Activated naive CD8-positive, alpha-beta T cell treated with anti-CD3 and anti-CD28 coated beads for 36 hours (primary cell): ENCODE results near the gene DLG2. TPM values are rescaled to one million over a fixed set of nuclear protein-coding genes. Genes with fewer than 3 reads are reported as not detected.

Source experiments
- DNase-seq: peaks from one replicate; pipeline ENCODE4 v3.0.0; 2021
- H3K27ac Mint-ChIP-seq: one replicate; pipeline ENCODE4 v1.8.0; 2022; ENCODE audit warnings: mild to moderate bottlenecking, moderate library complexity, mixed read lengths
- H3K27me3 Mint-ChIP-seq: one replicate; pipeline ENCODE4 v1.8.0; 2022; ENCODE audit warnings: mild to moderate bottlenecking, mixed read lengths
- H3K36me3 Mint-ChIP-seq: one replicate; pipeline ENCODE4 v1.8.0; 2021; ENCODE audit warnings: mild to moderate bottlenecking, mixed read lengths
- H3K4me1 Mint-ChIP-seq: one replicate; pipeline ENCODE4 v1.8.0; 2021; ENCODE audit warnings: mixed read lengths
- H3K4me3 Mint-ChIP-seq: one replicate; pipeline ENCODE4 v1.8.0; 2022; ENCODE audit warnings: mild to moderate bottlenecking, moderate library complexity, mixed read lengths
- H3K9me3 Mint-ChIP-seq: one replicate; pipeline ENCODE4 v1.8.0; 2022; ENCODE audit warnings: mixed read lengths
- total RNA-seq, 2 experiments: library from RNA; stranded (reverse); gene quantifications; one replicate each; pipeline ENCODE4 v1.2.3, GENCODE V29; 2021

DLG2 gene
- total RNA-seq, 2 experiments from 2014 or later: 1.7 to 1.9 TPM

DNA sequence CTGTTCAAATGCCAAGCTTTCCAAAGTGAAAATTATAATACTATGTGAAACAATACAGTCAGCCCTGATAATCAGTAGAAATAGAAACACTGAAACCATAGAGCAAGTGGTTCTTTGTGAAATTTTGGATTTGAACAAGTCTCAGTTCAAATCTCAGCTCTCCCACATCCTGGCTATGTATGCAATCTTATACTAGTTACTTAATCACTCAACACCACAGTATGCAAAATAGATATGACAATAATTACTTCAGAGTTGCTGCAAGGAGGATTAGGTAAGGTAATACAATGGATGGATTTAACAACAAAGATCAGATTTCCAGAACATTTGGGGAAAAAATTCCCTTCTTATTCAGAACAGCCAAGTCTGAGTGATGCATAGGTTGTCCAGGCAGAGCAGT lies 1489.2 kb downstream of the DLG2 start:
- H3K9me3 Mint-ChIP-seq: peaks cover 10% of the 10 kb centered on the region
- no peaks in the 10 kb centered on the region for H3K27me3 Mint-ChIP-seq
- DNase-seq: no peak
- H3K4me3 Mint-ChIP-seq: no peak overlapping the region
- no peaks in the 10 kb centered on the region for H3K36me3 Mint-ChIP-seq
- H3K4me1 Mint-ChIP-seq: no peaks in the 10 kb centered on the region
- no peak overlapping the region for H3K27ac Mint-ChIP-seq

DNA sequence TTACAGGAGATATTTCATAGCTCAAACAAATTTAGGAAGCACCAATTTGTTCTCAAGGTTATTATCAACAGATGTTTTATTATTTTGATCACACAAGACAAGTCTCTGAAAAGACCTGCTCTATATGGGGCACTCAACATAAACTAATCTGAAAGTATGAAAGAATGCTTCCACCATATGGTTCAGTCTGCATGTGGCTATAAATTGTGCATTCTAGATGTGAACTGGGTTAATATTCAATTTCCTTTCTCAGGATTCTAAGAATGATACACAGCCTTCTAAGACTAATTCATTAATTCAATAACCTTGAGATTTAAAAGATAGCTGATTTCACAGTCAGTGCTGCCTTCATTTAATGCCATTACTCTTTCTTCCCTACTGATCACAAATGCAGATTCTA lies 1489.6 kb downstream of the DLG2 start:
- Mint-ChIP-seq H3K9me3 (peaks cover 12% of the 10 kb centered on the region), H3K4me3 (no peak overlapping the region), H3K27ac (no peak overlapping the region), H3K36me3 (no peaks in the 10 kb centered on the region), H3K27me3 (no peaks in the 10 kb centered on the region), H3K4me1 (no peaks in the 10 kb centered on the region)
- DNase-seq: no peak

DNA sequence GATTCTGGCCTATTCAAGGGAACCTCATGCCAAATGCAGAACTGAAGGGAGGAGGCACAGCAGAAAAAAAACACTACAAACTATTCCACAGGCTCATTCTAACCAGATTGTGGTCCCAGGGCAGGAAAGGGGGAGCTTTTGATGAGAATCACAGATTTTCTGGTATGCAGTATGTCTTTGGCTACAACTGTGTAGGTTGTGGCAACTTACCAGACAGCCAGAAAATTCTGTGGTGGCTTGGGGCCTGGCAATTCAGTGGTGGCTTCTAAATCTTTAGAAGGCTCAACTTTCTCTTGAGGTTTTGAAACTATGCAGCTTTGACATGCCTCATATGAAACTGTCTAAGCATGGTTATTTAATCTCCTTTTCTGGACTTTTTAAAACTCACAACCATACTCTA lies 1490.2 kb downstream of the DLG2 start:
- Mint-ChIP-seq H3K4me3 (no peak overlapping the region), H3K27me3 (no peaks in the 10 kb centered on the region), H3K4me1 (no peaks in the 10 kb centered on the region), H3K27ac (no peak overlapping the region), H3K36me3 (no peaks in the 10 kb centered on the region), H3K9me3 (peaks cover 14% of the 10 kb centered on the region)
- no peak for DNase-seq

DNA sequence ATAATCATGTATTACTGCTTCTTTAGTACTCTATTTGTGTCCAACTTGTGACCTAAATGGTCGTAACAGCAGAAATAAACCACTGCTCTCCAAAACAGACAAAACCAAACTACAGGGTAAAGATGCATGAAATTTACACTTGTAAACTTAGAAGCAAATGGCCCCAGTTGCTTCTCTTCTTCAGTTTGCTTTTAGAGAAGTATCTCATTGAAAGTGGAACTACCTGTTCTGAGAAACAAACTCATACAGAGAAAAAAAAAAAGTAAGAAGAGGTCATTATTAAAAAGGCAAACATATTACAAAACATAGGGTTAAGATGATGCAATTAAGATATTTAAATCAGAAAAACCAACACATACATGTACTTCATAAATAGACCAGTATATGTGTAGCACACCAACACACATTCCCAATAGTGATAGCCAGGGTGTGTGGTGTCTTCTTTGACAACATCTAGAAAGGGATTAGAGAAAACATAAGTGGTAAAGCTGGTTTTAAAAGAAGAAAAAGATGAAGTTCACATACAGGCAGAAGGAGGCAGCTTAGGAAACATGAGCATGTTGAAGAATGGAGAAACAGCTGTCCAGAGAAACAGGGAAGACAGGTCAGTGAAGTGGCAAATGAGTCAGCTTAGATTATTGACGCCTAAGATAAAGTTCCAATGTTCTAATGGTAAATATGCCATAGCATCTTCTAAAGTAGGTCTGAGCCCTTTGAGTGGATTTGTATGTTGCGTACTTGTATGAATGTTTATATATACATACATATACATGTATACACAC lies 1496.3 kb downstream of the DLG2 start:
- H3K4me3 Mint-ChIP-seq: no peak overlapping the region
- H3K36me3 Mint-ChIP-seq: no peaks in the 10 kb centered on the region
- H3K9me3 Mint-ChIP-seq: peaks cover 14% of the 10 kb centered on the region
- no peaks in the 10 kb centered on the region for H3K27me3 Mint-ChIP-seq
- H3K4me1 Mint-ChIP-seq: no peaks in the 10 kb centered on the region
- H3K27ac Mint-ChIP-seq: no peak overlapping the region
- DNase-seq: no peak

DNA sequence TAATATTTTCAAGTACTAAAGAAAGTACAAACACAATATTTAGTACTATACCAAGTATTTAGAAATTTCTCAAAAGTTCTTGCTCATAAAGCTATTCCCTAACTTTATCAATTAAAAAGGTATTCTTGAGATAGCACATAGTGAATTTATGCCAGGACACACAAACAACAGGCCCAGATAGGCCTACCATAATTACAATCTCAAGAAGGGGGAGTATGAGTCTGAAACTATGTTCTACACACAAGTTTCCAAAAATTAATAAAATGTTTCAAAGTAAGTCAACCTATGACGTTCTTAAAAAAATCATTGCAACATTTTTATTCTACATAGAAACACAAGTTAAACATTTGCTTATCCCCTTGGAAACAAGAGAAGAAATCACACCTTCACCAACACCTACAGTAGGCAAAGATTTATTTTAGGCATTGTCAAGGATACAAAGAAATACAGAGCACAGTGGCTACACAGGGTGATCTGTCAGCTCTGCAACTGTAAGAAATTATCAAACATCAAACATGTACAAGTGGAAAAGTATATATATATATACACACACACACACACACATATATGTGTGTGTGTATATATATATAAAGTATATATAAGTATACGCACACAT lies 1497.1 kb downstream of the DLG2 start:
- H3K4me3 Mint-ChIP-seq: no peak overlapping the region

DNA sequence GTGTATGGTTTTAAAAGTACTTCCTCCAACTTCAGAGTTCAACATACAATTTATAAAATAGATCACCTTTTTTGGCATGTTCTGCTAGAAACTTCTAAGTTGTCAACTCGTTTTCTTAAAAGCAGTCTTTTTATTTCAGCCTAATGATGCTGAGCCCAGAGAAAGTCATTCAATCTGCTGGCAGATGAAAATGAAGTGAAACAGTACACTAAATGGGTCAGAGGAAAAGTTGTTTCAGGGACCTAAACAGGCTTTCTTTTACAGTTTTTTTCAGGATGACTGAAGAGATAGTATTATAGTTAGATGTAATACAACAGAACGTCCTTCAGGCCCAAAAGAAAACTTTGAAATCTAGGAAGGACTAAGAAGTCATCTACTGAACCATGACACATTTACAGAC lies 1498.3 kb downstream of the DLG2 start:
- Mint-ChIP-seq H3K27ac (no peak overlapping the region), H3K4me1 (no peaks in the 10 kb centered on the region), H3K4me3 (no peak overlapping the region), H3K27me3 (no peaks in the 10 kb centered on the region), H3K9me3 (peaks cover 13% of the 10 kb centered on the region), H3K36me3 (no peaks in the 10 kb centered on the region)
- DNase-seq: no peak

More for the DNA sequence above, 1497.1 kb downstream of the DLG2 start:
- Mint-ChIP-seq H3K27ac (no peak overlapping the region), H3K36me3 (no peaks in the 10 kb centered on the region), H3K27me3 (no peaks in the 10 kb centered on the region), H3K4me1 (no peaks in the 10 kb centered on the region), H3K9me3 (peaks cover 10% of the 10 kb centered on the region)
- no peak for DNase-seq

DNA sequence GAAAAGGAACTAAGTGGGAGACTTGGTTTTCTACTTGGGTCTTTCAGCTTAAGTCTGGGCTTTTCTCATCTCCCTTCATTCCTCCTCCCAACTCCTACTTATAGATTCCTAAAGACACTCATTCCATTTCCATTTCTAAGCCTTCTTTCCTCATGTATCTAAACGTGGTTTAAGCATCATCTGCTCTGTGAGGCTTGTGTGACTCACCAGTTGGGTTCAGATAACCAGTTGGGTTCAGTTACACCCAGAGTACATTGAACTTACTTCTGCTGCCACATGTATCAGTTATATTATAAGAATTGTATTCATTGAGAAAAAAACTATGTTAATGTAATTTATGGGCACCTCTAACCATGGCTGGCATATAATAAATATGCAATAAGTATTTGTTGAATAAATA lies 1509.8 kb downstream of the DLG2 start:
- no peak overlapping the region for H3K27ac Mint-ChIP-seq
- DNase-seq: no peak
- H3K27me3 Mint-ChIP-seq: no peaks in the 10 kb centered on the region
- H3K36me3 Mint-ChIP-seq: no peaks in the 10 kb centered on the region
- H3K4me3 Mint-ChIP-seq: no peak overlapping the region
- no peaks in the 10 kb centered on the region for H3K4me1 Mint-ChIP-seq
- H3K9me3 Mint-ChIP-seq: peaks cover 6% of the 10 kb centered on the region

DNA sequence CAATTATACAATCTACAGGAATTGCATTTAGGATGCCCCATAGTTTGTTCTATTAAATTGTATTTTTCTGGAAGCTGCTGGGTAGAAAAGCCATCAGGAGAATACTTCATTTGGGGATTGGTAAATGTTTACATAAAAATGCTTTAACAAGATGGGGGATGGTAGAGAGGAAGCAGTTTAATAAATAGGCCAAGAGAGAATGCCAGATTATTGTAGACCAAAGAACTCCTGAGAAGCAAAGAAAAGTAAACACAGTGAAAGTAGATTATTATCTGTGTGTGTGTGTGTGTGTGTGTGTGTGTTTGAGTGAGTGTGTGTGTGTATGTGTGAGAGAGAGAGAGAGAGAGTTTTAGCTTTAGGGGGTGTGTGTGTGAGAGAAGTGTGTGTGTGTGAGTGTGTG lies 1520.6 kb downstream of the DLG2 start:
- H3K36me3 Mint-ChIP-seq: no peaks in the 10 kb centered on the region
- H3K27me3 Mint-ChIP-seq: no peaks in the 10 kb centered on the region
- DNase-seq: no peak
- H3K9me3 Mint-ChIP-seq: peaks cover 1% of the 10 kb centered on the region
- no peaks in the 10 kb centered on the region for H3K4me1 Mint-ChIP-seq
- H3K27ac Mint-ChIP-seq: no peak overlapping the region
- no peak overlapping the region for H3K4me3 Mint-ChIP-seq

DNA sequence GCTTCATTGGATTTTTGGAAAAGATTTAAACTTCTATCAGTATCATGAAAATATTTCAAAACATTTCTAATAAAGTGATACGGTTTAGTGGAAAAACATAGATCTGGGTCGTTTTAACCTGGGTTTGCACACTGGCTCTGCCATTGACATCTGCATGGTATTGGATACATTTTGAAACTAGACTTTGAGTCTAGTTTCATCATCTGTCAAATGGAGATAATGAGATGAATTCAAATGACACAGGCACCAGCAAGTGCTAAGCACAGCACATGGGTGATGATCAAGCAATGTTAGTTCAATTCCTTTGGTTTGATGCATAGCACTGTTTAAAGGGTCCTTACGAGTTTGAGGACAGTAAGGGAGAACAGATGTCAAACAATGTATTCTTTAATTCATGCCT lies 1522.0 kb downstream of the DLG2 start:
- H3K36me3 Mint-ChIP-seq: no peaks in the 10 kb centered on the region
- peaks cover 3% of the 10 kb centered on the region for H3K9me3 Mint-ChIP-seq

DNA sequence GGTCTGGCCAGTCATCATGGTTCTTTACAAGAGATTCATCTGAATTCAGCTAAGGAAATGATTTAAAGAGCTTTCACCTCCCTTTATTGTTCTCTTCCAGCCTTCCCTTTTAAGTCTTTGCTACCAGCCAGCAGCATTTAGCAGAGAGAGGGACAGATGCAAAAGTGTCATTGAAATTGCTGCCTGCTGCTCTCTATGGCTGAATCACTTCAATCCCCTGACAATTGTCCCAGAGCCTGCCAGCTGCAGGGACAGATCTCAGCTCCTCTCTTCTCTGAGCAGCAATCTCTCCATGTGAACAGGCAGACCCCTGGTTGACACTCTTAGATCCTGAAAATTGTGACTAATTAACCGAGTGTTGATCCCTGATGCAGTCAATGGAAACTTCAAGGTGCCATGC lies 1524.0 kb downstream of the DLG2 start:
- no peak overlapping the region for H3K27ac Mint-ChIP-seq
- no peak for DNase-seq
- H3K4me3 Mint-ChIP-seq: no peak overlapping the region
- H3K9me3 Mint-ChIP-seq: peaks cover 3% of the 10 kb centered on the region
- no peaks in the 10 kb centered on the region for H3K4me1 Mint-ChIP-seq
- H3K27me3 Mint-ChIP-seq: no peaks in the 10 kb centered on the region
- no peaks in the 10 kb centered on the region for H3K36me3 Mint-ChIP-seq

More for the DNA sequence above, 1522.0 kb downstream of the DLG2 start:
- H3K4me1 Mint-ChIP-seq: no peaks in the 10 kb centered on the region
- no peaks in the 10 kb centered on the region for H3K27me3 Mint-ChIP-seq
- H3K27ac Mint-ChIP-seq: no peak overlapping the region
- no peak for DNase-seq
- no peak overlapping the region for H3K4me3 Mint-ChIP-seq

DNA sequence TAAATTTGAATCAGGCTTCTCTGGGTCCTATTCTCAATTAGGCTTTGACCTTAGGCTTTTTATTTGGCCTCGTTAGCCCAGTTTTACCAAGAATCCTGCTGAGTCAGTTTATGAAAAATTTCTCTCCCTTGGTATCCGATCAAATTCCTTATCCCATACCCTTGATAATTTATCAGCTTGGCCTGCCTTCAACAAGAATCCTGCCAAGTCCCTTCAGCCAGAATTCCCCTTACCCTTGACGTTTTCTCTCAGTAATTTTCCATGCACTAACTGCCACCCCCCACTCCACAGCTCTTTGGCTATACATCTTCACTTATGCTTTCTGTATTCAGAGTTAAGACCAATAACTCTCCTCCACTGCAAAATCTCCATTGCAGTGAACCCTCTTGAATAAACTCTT lies 1530.0 kb downstream of the DLG2 start:
- Mint-ChIP-seq H3K27me3 (no peaks in the 10 kb centered on the region), H3K27ac (no peak overlapping the region), H3K36me3 (no peaks in the 10 kb centered on the region), H3K4me1 (no peaks in the 10 kb centered on the region), H3K4me3 (no peak overlapping the region), H3K9me3 (peaks cover 2% of the 10 kb centered on the region)
- no peak for DNase-seq

DNA sequence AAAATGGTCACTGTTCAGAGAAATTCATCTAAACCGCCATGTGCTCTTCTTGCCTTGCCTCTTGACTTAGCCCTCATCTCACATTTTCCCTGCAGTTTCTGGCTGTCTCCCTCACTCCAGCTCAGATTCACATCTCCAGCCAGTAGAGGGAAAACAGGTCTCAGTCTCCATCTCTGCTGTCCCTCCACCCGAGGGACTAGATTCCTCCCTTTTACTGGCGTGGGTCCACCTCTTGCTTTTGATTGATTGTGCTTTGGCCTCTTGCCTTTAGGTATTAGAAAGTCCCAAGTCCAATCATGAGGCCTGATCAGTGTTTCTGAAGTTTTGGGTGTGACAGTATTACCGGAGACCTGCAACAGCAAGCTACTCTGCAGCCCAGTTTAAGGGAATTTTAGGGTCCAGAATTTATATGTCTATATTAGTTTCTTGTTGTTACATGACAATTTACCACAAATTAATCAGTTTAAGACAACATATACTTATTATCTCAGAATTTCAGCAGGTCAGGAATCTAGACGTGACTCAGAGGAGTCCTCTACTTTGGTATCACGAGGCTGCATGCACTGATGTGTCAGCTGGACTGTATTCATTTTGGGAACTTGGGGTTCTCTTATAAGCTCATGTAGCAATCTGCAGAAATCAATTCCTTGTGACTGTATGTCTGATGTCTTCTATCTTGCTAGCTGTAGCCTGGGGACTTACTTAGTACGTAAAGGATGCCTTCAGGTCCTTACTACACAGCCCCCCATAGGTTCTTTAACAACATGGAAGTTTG lies 1535.7 kb downstream of the DLG2 start:
- H3K4me3 Mint-ChIP-seq: no peak overlapping the region
- no peaks in the 10 kb centered on the region for H3K36me3 Mint-ChIP-seq
- H3K27ac Mint-ChIP-seq: no peak overlapping the region
- no peak for DNase-seq
- H3K9me3 Mint-ChIP-seq: no peaks in the 10 kb centered on the region
- no peaks in the 10 kb centered on the region for H3K27me3 Mint-ChIP-seq
- H3K4me1 Mint-ChIP-seq: no peaks in the 10 kb centered on the region

DNA sequence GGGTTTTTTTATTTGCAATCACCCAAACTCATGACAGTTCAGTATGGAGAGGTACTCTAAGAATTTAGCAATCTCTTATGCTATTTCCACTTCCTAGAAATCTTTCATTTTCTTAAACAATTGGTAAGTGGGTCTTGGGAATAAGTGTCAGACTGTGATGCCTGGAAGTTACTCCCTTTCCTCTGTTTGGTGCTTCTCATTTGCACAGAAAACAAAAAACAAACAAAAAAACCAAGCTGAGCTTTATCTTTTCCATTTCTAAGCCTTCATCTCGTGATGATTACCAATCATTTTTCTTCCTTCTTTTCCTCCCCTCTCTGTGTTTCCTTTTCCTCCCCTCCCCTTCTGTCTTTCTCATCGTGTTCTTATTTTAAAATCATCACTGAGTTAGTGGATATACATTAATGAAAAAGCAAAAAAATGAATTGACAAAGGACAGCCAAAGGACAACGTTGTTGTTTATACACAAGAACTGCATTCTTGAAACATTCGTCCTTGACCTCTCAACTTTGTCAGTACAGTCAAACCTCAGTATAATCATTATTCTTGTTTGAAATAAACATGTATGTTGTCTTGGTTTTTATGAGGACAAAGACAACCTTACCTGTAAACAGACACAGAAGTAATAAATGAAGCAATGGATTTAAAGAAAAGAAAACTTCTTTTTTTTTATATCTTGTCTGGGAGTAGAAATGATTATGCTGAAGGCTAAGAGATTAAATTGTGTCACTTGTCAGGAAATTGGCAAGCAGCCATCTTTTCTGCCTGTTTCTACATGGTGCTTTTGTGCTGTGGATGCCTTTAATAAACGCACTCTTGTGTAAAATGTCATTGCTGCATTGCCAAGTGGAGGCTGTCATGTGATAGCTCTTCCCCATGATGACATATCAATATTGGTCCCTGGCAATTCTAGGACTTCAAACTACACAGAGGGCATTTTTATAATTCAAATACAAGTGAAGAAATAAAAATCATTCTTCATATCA lies 1537.8 kb downstream of the DLG2 start:
- Mint-ChIP-seq H3K36me3 (no peaks in the 10 kb centered on the region), H3K4me3 (no peak overlapping the region), H3K9me3 (no peaks in the 10 kb centered on the region), H3K4me1 (no peaks in the 10 kb centered on the region), H3K27ac (no peak overlapping the region), H3K27me3 (no peaks in the 10 kb centered on the region)
- no peak for DNase-seq

DNA sequence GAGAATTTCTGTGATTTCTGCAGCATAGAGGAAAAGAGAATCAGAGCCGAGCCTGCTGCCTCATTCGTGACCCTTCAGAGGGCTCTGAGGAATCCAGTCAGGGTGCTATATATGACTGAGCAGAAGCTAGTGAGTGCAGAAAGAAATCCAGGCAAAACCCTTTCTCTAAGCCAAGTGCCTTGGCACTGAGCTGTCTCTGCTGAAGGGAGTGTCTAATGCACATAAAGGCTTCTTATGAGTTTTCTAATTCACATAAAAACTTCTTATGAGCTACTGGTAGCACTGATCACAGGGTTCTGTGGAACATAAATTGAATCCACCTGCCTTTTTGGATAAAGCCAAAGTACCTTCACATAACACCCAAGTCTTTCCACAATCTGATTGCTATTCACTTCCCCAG lies 1555.3 kb downstream of the DLG2 start:
- DNase-seq: no peak
- no peaks in the 10 kb centered on the region for H3K27me3 Mint-ChIP-seq
- peaks cover 5% of the 10 kb centered on the region for H3K9me3 Mint-ChIP-seq
- no peaks in the 10 kb centered on the region for H3K36me3 Mint-ChIP-seq
- H3K4me3 Mint-ChIP-seq: no peak overlapping the region
- no peak overlapping the region for H3K27ac Mint-ChIP-seq
- no peaks in the 10 kb centered on the region for H3K4me1 Mint-ChIP-seq
